NCI-H146 (cell line): ENCODE measurements around the gene KLHL2.
"Not testable (repeated sequence)": the region's sequence is repeated elsewhere in the genome, so short reads cannot be mapped to it uniquely, and the experiment has no call there.

Experiments used
- DNase-seq: peaks from one replicate; lab custom pipeline; 2025; lab: John Stamatoyannopoulos, UW

The KLHL2 gene

DNA sequence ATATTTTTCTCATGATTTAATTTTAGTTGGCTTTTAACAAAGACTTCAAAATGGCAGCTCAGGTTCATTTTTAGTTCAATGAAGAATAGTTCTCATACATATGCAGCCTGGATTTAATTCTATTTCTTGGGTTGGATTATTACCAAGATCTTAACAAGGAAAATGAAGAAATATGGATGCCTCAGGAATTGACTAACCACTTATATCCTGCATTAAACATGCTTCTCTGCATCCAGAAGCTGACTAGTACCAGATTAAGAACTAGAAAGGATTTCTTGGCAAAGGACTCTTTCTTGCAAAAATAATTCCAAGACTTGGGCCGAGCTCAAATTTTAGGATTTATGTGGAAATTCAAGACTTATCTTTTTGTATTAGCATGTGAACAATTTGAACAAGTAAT lies 5.6 kb upstream of the KLHL2 start:
- DNase-seq, result no peak

- no peak for DNase-seq
These were observed 3.6 kb upstream of the KLHL2 start for GRCh38 chr4:165203541-165204461.

GRCh38 chr4:165204462-165204830 lies 2.9 kb upstream of the KLHL2 start:
- no peak for DNase-seq

DNA sequence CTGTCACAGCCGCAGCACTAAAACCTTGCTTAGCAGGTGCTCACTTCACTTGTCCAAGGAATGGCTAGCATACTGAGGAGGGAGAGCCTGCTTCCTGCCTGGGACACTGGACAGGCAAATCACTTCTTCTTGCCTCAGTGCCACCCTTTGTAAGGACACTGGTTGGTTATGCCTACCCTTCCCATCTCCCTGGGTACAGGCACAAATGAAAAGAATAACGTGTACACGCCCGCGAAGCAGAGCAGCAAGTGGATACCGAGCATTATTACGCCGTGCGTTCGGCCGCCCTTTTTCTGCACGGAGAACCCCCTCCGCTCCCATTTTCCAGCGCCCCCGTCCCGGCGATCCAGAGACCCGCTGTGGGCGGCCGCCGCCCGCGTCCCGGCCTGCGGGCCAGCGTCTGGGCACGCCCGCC lies 338 bp upstream of the KLHL2 start:
- no peak for DNase-seq

- peak; percentile 34 for DNase-seq
These were observed 876 bp downstream of the KLHL2 start for GRCh38 chr4:165208221-165208652.

GRCh38 chr4:165208741-165209388 lies 1.5 kb downstream of the KLHL2 start:
- peak; percentile 25 for DNase-seq

- no peak for DNase-seq
These were observed 2.4 kb downstream of the KLHL2 start for GRCh38 chr4:165209796-165210195.

GRCh38 chr4:165210566-165210965 lies 3.2 kb downstream of the KLHL2 start:
- DNase-seq, result no peak

- not testable (repeated sequence) for DNase-seq
These were observed 5.3 kb downstream of the KLHL2 start for GRCh38 chr4:165212647-165213046.

- DNase-seq, result not testable (repeated sequence)
These were observed 6.0 kb downstream of the KLHL2 start for GRCh38 chr4:165213404-165213803.

GRCh38 chr4:165213991-165214709 lies 6.8 kb downstream of the KLHL2 start:
- peak; percentile 1 for DNase-seq

GRCh38 chr4:165215034-165215751 lies 7.8 kb downstream of the KLHL2 start:
- not testable (repeated sequence) for DNase-seq

- not testable (repeated sequence) for DNase-seq
These were observed 8.6 kb downstream of the KLHL2 start for GRCh38 chr4:165215761-165216487.

DNA sequence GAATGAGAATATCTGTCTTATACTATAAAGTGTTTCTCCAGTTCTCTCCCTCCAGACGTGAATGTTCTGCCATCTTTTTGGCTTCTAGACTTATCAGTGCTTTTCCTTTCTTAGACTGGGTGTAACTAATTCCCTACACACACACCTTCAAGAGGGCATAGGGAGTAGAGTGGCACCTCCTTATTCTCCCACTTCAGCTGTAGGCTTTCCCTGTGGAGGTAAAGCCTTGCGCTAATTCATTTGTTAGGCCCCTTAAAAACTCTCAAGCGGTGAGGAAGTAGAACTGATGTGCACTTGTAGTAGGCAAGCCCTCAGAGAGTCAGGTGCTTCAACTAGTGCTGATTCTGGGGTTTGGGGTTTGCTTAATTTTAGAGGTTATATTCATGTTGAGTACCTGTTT lies 10.0 kb downstream of the KLHL2 start:
- no peak for DNase-seq

GRCh38 chr4:165221306-165221705 lies 13.9 kb downstream of the KLHL2 start:
- DNase-seq, result not testable (repeated sequence)

GRCh38 chr4:165221993-165222650 lies 14.8 kb downstream of the KLHL2 start:
- not testable (repeated sequence) for DNase-seq

GRCh38 chr4:165222651-165222994 lies 15.3 kb downstream of the KLHL2 start:
- no peak for DNase-seq

DNA sequence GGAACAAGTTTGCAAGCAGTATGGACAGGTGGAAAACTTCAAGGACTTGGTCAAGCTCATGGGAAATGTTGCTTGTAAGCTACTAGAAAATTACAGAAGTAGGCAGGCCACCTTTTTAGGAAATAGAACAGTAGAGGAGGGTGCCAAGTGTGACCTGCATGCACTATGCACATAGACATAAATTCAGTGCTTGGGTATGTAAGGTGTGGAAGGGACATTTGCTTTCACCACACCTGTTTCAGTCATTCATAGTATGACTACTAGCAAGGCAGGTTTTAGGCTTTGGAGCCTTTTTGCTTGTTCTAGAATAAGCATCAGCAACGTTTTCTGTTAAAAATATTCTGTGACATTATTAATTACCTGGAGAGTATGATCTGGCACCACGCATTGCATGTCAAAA lies 20.0 kb downstream of the KLHL2 start:
- DNase-seq, result not testable (repeated sequence)

DNA sequence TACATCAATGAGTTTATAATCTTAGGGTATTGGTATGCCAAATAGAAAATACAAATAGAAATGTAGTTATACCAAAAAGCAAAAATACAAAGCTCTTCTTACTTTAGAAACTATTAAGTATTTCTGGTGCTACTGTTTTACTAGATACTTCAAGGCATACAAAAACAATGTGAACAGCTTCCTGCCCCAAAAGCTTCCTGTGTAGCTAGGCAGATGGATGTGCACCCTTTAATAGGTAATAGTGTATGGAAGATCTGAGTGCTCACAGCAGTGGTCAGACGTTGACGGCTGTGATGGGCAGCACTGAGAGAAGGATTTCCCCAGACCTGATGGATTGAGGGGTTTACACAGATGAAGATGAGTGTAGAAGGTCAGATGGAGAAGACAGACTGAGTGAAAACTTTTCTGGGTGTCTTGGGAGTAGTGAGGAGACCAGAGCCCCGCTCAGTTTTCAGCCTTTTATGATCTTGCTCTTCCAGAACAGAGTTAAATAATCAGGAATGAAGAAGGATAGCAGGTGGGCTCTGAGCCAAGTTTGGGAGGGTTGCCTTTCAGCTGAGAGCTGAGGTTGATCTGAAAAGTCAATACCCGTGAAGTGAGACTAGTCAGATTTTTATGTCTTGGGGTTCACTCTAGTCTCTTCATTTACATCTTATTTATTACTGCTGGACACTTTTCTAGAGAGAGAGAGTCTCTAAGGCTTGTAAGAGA lies 22.3 kb downstream of the KLHL2 start:
- DNase-seq, result not testable (repeated sequence)
